ENCODE measurements around the gene ARFGAP3.
"Not testable (repeated sequence)": the region's sequence is repeated elsewhere in the genome, so short reads cannot be mapped to it uniquely, and the experiment has no call there.

Gene ARFGAP3

DNA sequence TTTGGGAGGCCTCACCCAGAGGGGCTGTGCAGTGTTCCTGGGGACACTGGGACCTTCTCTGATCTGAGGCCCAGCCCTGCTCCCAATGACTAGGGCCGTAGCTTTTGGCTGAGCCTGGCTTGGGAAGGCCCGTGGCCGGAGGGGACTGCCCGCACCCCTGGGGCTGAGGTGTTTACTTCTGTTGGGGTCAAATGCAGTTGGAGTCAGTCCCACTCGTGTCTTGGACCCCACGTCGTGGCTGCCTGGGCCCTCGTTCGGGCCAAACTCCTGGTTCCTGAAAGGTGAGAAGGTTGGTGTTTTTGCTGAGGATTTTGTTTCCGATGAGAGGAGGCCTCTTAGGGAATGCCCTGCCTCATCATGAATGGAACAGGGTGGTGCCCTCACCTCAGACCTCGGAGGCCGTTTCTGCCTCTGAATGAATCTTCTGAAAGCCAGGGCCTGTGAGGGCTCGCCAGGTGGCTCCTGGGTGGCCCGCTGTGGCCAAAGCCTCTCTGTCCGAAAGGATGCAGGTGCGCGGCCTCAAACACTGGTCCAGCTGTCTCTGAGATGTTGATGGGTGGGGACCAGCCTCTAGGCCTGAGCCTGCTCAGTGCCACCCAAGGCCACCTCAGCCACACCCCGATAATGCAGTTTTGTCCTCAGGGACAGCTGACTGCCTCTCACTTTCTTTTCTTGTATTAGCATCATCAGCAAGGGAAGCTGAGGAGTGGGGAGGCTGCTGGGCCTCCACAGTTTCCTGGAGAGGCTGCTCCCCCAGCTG, 96.1 kb downstream of the ARFGAP3 start:
- DNase-seq: no peak

DNA sequence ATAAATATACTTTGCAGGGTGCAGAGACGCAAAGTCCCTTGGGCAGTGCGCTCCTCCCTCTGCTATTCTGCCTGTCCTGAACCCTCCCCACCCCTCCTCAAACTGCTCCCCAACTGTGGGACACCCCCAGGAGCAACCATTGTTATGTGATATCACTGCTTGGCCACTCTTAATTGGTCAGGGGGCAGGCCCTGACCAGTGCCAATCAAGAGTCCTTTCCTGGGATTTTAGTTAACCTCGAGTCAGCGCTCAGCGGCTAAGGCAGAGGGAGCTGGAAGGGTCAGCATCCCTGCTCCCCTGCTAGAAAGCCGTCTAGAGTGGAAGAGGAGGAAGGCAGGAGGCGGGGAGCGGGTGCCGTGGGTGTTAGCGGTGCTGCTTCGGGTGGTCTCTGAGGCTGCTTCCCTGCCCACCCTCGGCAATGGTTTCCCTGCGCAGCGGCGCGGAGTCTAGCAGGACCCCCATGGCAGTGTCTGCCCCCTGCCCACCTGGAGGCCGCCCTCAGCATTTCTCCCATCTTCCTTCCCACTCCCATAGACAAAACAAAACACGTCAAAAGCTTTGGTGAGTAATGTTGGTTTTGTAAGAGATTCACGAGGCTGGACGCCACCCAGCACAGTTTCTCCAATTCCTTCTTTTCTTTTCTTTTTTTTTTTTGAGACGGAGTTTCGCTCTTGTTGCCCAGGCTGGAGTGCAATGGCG, 98.0 kb downstream of the ARFGAP3 start:
- DNase-seq: no peak

- DNase-seq: not testable (repeated sequence)
These were observed 101.5 kb downstream of the ARFGAP3 start for GRCh38 chr22:42755553-42755952.

GRCh38 chr22:42755121-42755520, 102.0 kb downstream of the ARFGAP3 start:
- DNase-seq: not testable (repeated sequence)

DNA sequence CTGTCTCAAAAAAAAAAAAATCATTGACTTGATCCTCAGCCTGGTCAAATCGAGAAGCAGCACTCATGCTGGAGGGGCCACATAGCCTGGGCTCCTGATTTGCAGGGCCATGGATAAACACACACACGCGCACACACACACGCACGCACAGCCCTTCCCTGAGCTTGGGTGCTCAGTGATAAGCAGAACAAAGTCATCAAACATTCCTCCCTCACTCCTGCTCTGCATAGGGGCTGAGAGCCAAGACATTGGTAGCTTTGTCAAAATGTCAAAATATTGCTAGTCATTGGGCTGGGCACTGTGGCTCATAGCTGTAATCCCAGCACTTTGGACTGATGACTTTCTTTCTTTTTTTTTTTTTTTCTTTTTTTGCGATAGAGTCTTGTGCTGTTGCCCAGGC, 102.4 kb downstream of the ARFGAP3 start:
- DNase-seq: no peak

- DNase-seq: no peak
These were observed 104.2 kb downstream of the ARFGAP3 start for GRCh38 chr22:42752912-42753311.

DNA sequence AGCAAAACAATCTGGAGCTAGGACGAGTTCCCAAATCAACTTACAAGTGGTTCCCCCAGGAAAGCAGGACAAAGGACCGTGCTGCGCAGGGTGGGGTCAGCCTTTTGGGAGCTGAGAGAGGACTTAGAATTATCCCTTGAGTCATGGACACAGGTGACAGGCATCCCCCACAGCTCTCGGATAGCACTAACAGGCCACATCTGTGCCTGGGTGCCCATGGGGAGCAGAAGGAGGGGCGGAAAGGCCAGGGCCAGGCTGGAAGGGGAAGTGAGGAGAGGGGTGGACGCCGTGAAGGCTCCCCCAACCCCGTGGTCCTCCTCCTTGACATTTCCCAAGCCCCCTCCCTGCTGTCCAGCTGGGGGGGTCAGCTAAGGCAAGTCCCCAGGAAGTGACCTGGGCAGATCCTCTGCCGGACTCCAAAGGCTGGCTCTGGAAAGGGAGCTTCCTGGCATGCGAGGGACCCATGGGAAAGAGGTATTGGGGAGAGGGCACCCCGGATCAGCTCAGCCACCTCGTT, 104.8 kb downstream of the ARFGAP3 start:
- DNase-seq: no peak

GRCh38 chr22:42750421-42750820, 106.7 kb downstream of the ARFGAP3 start:
- not testable (repeated sequence) for DNase-seq

- DNase-seq: no peak
These were observed 109.2 kb downstream of the ARFGAP3 start for GRCh38 chr22:42747701-42748513.
